Measurements from ENCODE around the gene AP1B1.
"Not testable (repeated sequence)": the region's sequence is repeated elsewhere in the genome, so short reads cannot be mapped to it uniquely, and the experiment has no call there.

AP1B1 gene

DNA sequence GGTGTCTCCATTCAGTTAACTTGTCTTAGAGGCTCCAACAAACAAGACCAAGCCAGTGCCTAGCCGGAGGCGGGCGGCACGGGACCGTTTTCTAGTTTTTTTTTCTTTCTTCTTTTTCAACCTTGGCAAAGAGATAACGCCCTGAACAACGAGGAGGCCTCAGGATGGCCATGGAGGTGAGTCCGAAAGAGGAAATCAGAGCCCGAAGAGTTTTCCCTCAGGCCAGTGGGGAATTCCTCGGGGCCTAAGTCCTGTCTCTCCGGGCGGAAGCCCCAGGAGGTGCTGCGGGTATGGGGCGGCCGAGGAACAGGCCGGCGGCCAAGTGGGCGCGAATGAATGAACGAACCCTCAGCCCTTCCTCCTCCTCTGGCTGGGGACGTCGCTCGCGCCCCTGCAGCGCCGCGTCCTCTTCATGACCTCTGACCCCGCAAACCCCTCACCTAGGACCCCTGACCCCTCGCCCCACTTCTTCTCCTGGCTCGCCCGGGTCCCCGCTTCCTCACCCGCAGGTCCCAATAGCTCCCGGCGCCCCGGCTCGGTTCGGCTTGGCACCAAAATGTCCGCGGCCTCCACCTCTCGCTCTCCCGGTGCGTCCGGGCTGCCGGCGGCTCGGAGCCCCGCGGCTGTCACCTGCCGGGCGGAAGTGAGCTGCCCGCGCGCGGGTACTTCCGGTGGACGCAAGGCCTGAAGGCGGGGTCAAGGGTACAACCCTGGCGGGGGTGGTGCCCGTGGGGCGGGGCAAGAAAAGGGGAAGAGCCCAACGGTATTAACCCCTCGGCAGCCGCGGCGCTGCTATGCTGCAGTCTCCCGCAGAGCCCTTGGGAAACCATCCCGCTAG lies at the start of gene AP1B1:
AP1B1 (minus strand) TSS at position 650 of the 838 bp plus-strand sequence. CDS start 21,327 bp downstream, outside the sequence.
- DNase-seq (ENCODE audit: low read depth): peak; percentile 51
- H3K4me3 ChIP-seq (ENCODE audit: low read depth, low read length): peak within 1 kb of the TSS; percentile 75

DNA sequence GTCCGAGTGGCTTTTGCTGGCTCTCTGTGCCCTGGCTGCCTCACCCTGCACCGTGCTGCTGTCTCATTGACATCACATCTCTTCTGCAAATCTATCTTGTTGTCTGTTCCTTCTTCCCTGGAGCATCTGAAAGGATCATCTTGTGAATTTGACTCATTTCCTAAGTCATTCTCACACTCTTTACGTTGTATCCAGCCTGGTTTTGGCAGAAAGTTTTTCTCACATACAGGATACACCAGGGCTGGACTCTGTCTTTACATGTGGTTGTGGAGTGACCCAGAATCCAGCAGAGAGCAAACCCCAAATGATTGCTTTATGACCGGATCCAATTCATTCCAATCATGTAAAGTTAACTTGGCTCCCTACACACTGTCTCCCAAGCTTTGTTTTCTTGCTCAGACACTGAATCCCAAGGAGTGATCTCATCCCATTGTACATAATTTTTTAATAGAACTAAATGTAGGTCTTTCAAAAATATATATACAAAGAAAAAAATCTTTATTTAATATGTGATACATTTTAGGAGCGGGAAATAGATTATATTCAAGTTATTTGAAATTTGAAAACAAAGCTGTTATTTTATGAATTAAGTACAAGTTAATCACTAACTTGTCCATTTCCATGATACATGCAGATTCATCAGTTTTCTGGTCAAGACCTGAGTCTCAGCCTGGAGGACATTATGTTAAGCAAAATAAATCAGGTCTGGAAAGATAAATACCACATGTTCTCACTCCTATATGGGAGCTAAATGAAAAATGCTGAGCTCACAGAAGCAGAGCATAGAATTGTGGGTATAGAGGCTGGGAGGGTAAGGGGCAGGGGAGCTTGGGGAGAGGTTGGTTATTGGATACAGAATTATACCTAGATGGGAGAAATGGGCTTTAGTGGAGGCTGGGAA lies 47.1 kb upstream of the AP1B1 start:
- DNase-seq (ENCODE audit: low read depth): peak; percentile 17
- H3K4me3 ChIP-seq (ENCODE audit: low read depth, low read length): no peak overlapping the region

DNA sequence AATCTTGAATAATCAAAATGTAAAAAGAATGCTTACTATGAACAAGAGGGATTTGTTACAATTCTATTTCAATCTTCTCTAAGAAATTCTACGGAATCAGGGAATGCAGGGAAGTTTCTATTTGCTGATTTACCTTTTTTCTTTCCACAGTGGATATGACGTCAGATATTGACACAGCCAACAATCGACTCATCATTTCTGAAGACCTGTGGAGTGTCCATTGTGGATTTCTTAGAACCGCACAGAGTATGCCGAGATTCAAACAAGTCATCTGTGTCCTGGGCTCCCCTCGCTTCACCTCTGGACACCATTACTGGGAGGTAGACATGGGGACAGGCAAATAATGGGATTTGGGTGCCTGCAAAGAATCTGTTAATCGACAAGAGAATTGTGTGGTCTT lies 45.9 kb upstream of the AP1B1 start:
- H3K4me3 ChIP-seq (ENCODE audit: low read depth, low read length): no peak overlapping the region
- DNase-seq (ENCODE audit: low read depth): no peak

GRCh38 chr22:29433856-29434255 lies 45.5 kb upstream of the AP1B1 start:
- no peak for DNase-seq (ENCODE audit: low read depth)
- no peak overlapping the region for H3K4me3 ChIP-seq (ENCODE audit: low read depth, low read length)

DNA sequence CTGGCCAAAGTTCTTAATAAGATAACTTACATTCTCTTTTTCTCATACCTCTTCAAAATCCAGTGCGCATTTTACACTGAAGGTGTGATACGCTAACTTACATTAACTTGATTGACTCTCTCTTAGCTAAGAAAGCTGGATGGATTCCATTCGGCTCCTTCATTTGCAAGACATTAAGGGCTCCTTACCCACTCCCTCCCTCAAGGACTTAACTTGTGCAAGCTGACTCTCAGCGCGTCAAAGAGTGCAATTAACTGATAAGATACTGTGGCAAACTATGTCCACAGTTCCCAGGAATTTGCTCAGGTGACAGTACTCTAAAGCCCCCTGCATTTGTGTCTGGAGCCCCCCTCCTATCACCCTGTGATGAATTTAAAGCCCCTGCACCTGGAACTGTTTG lies 43.6 kb upstream of the AP1B1 start:
- no peak for DNase-seq (ENCODE audit: low read depth)
- H3K4me3 ChIP-seq (ENCODE audit: low read depth, low read length): no peak overlapping the region

DNA sequence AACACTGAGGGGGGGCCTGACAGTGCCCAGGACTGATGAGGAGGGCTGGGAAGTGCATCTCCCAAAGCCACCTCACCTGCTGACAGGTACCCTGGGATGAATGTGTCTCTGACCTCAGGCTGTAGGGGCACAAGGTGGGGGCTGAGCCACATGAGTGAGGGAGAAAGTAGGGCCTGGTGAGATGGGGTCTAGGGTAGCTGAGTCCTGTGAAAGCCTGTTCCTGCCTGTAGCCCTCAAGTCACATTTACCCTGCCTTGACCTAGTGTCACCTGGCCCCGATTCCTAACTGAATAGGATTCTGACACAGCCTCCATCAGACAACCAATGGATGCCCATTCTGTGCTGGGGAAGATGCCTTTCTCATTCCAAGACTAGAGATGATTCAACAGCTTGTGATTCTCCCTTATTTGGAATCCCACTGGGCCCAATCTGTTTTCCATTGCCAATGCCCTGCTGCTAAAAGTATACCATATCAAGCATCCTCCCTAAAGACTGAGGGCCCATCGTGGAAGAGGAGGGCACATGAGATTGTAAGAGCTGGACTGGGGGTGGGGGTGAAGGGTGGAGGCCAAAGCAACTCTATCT lies 38.9 kb upstream of the AP1B1 start:
- H3K4me3 ChIP-seq (ENCODE audit: low read depth, low read length): no peak overlapping the region
- no peak for DNase-seq (ENCODE audit: low read depth)

- no peak overlapping the region for H3K4me3 ChIP-seq (ENCODE audit: low read depth, low read length)
- DNase-seq (ENCODE audit: low read depth): no peak
Measured at GRCh38 chr22:29426476-29426875, 38.1 kb upstream of the AP1B1 start.

- H3K4me3 ChIP-seq (ENCODE audit: low read depth, low read length); DNase-seq (ENCODE audit: low read depth): not testable (repeated sequence)
Measured at GRCh38 chr22:29418704-29419103, 30.3 kb upstream of the AP1B1 start.

DNA sequence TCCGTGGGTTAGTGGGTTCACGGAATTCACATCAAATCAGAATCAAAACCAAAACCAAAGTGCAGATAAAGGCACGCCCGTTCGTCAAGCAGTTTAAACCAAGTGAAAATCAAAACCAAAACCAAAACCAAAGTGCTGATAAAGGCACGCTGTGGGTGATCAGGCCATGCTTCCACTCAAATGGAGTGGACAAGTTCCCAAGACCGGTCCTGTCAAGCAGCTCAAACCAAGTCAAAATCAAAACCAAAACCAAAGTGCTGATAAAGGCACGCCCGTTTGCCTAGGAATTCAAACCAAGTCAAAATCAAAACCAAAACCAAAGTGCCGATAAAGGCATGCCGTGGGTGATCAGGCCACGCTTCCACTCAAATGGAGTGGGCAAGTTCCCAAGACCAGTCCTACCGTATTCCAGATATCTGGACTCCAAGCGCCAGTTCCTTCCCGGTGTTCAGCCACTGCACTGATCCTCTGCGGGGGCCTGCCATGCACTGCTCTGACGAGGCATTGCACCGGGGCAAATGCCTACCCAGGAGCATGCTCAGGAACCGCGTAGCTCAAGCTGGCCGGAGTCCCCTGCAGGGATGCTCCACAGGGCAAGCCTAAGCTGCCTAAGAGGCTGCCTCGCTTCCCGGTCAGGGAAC lies 26.7 kb upstream of the AP1B1 start:
- H3K4me3 ChIP-seq (ENCODE audit: low read depth, low read length); DNase-seq (ENCODE audit: low read depth): not testable (repeated sequence)

DNA sequence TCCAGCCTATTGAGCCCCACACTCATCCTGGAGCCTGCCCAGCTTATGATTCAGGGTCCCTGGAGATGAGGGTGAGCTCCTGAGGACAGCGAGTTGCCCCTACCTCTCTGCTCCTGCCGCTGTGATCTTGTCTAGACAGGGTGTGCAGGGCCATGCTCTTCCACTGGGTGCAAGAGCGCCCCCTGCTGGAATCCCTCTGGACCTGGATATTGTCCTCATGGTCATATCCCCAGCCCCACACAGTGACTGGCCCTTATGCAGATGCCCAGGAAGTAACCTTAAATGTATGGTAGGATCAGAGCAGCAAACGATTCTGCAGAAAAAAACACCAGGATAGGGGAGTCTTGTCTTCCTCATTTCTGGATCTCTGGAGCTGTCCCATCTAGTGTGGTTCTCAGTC lies 24.4 kb upstream of the AP1B1 start:
- H3K4me3 ChIP-seq (ENCODE audit: low read depth, low read length); DNase-seq (ENCODE audit: low read depth): not testable (repeated sequence)

GRCh38 chr22:29411569-29412211 lies 23.3 kb upstream of the AP1B1 start:
- not testable (repeated sequence) for DNase-seq (ENCODE audit: low read depth); H3K4me3 ChIP-seq (ENCODE audit: low read depth, low read length)

GRCh38 chr22:29408940-29409339 lies 20.6 kb upstream of the AP1B1 start:
- DNase-seq (ENCODE audit: low read depth): no peak
- no peak overlapping the region for H3K4me3 ChIP-seq (ENCODE audit: low read depth, low read length)

- not testable (repeated sequence) for DNase-seq (ENCODE audit: low read depth); H3K4me3 ChIP-seq (ENCODE audit: low read depth, low read length)
Measured at GRCh38 chr22:29401538-29401937, 13.2 kb upstream of the AP1B1 start.

DNA sequence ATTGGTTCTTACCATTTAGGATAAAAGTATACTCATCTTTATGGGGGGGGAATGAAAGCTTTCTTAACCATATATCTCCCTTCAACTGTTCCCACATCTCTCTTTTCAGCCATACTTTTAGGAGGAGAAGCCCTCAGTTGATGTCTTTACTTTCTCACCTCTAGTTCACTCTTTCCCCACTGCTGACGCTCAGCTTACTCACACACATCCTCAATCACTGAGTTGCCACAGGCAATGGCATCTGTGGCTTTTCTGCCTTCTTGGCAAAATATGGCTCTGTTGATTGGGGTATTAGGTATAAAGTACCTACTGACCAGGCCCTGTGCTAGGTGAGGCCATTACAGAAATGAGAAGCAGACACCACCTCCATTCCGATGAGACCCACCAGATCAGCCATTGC lies 12.2 kb upstream of the AP1B1 start:
- DNase-seq (ENCODE audit: low read depth): no peak
- no peak overlapping the region for H3K4me3 ChIP-seq (ENCODE audit: low read depth, low read length)

- H3K4me3 ChIP-seq (ENCODE audit: low read depth, low read length): no peak overlapping the region
- DNase-seq (ENCODE audit: low read depth): no peak
Measured at GRCh38 chr22:29397791-29398190, 9.4 kb upstream of the AP1B1 start.

DNA sequence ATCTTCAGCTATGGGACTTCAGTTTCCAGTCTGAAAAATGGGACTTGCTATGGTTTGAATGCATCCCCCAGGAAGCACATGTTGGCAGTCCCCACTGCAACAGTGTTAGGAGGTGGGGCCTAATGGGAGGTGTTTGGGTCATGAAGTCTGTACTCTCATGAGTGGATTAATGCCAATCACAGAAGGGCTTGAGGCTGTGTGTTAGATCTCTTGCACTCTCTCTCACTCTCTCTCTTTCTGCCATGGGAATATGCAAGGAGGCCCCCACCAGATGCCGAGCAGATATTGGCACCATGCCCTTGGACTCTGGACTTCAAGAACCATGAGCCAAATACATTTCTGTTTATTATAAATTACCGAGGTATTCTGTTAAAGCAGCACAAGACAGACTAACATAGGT lies 7.8 kb upstream of the AP1B1 start:
- H3K4me3 ChIP-seq (ENCODE audit: low read depth, low read length): no peak overlapping the region
- DNase-seq (ENCODE audit: low read depth): no peak

DNA sequence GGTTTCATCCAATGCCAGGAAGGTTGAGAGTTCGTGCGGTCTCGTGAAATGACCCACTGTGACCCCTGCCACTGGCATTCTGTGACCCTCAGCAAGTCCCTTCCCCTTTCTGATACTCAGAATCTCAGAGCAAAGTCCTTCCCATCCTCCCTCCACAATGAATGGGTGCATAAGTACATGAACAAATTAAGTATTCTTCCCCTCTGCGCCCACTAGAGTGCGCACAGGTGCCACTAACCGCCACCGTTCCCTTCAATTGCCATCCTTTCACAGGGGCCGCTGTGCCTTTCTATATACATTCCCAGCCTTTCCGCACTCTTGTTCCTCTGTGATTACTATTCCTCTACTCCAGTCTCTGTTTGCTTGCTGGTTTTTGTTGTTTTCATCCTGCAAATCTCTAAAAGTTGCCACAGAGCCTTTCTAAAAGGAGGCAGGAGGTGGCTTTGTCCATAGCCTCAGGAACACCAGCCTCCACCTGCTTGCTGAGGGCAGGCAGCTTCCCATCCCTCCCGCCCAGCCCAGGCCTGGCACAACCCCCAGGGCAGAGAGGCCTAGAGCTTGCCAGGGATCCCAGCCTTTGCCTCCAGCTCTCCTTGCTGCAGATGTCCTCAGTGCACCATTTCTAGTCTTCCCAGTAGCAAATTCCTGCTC lies 6.7 kb upstream of the AP1B1 start:
- peak; percentile 15 for DNase-seq (ENCODE audit: low read depth)
- no peak overlapping the region for H3K4me3 ChIP-seq (ENCODE audit: low read depth, low read length)

GRCh38 chr22:29393019-29393608 lies 4.7 kb upstream of the AP1B1 start:
- H3K4me3 ChIP-seq (ENCODE audit: low read depth, low read length): no peak overlapping the region
- no peak for DNase-seq (ENCODE audit: low read depth)

Measured in skeletal muscle cell (primary cell).